GM12891 (cell line): ENCODE measurements around the gene TPP2.

ENCODE experiments used
- DNase-seq: peaks from one replicate; pipeline ENCODE4 v3.0.0; 2011; ENCODE audit warnings: low spot score; ENCODE audit not compliant: insufficient read length
- FAIRE-seq: peaks from 2 replicates; lab custom pipeline; 2011; peaks lifted over from hg19 to GRCh38; lab: Jason Lieb, UNC
- PAX5 ChIP-seq: IDR thresholded peaks from 2 replicates; pipeline ENCODE4 v1.6.1; 2011; ENCODE audit warnings: low read length, moderate library complexity, mild to moderate bottlenecking; ENCODE audit not compliant: insufficient read depth, severe bottlenecking
- POLR2A ChIP-seq: IDR thresholded peaks from 2 replicates; pipeline ENCODE4 v1.6.1; 2011; ENCODE audit warnings: low read depth, low read length, control low read depth
- POLR2AphosphoS5 ChIP-seq: IDR thresholded peaks from 2 replicates; pipeline ENCODE4 v1.6.1; 2011; ENCODE audit warnings: low read depth, low read length, control low read depth
- POU2F2 ChIP-seq: IDR thresholded peaks from 2 replicates; pipeline ENCODE4 v1.6.1; 2011; ENCODE audit warnings: low read depth, mild to moderate bottlenecking, control low read depth, low read length, moderate library complexity
- SPI1 ChIP-seq: IDR thresholded peaks from 2 replicates; pipeline ENCODE4 v1.6.1; 2011; ENCODE audit warnings: low read depth, low read length, control low read depth
- TAF1 ChIP-seq: IDR thresholded peaks from 2 replicates; pipeline ENCODE4 v1.6.1; 2011; ENCODE audit warnings: low read depth, low read length, control low read depth

The TPP2 gene

GRCh38 chr13:102675115-102675514 is 78.3 kb downstream of the TPP2 start:
- TF ChIP-seq POU2F2 (no peak), PAX5 (no peak), TAF1 (no peak), POLR2A (no peak), POLR2AphosphoS5 (no peak), SPI1 (no peak)
- FAIRE-seq, result no peak
- DNase-seq, result no peak

GRCh38 chr13:102677122-102677521 is 80.3 kb downstream of the TPP2 start:
- FAIRE-seq (no peak), DNase-seq (no peak)
- no peak for TF ChIP-seq POU2F2

- TF ChIP-seq POLR2AphosphoS5, result no peak
- 0 out of 2 replicates have a peak, but pooled peaks have one; percentile 10 for TF ChIP-seq SPI1
- no peak for DNase-seq
- FAIRE-seq, result no peak
Measured at GRCh38 chr13:102678339-102679107, 81.7 kb downstream of the TPP2 start.

GRCh38 chr13:102679449-102680132 is 82.8 kb downstream of the TPP2 start:
- FAIRE-seq (peak; percentile 57), DNase-seq (no peak)
- TF ChIP-seq SPI1, result no peak
- TF ChIP-seq PAX5, result no peak
- TF ChIP-seq POLR2A, result no peak
- no peak for TF ChIP-seq POLR2AphosphoS5
- TF ChIP-seq TAF1, result no peak
- TF ChIP-seq POU2F2, result no peak

GRCh38 chr13:102680133-102680717 is 83.4 kb downstream of the TPP2 start:
- no peak for DNase-seq
- TF ChIP-seq POLR2AphosphoS5, result no peak
- no peak for TF ChIP-seq TAF1
- TF ChIP-seq POLR2A, result no peak
- no peak for TF ChIP-seq POU2F2
- no peak for TF ChIP-seq SPI1
- TF ChIP-seq PAX5, result no peak
- FAIRE-seq, result no peak

- no peak for TF ChIP-seq PAX5
- peak; percentile 15; the same call in 1 of the 2 replicates for TF ChIP-seq SPI1
- TF ChIP-seq POLR2A, result no peak
- TF ChIP-seq TAF1, result no peak
- TF ChIP-seq POU2F2, result no peak
- TF ChIP-seq POLR2AphosphoS5, result no peak
- DNase-seq (no peak), FAIRE-seq (peak; percentile 23)
Measured at GRCh38 chr13:102680842-102681740, 84.3 kb downstream of the TPP2 start.

- FAIRE-seq (no peak), DNase-seq (no peak)
- no peak for TF ChIP-seq SPI1
- TF ChIP-seq PAX5, result no peak
- no peak for TF ChIP-seq TAF1
- no peak for TF ChIP-seq POLR2A
- no peak for TF ChIP-seq POU2F2
- TF ChIP-seq POLR2AphosphoS5, result no peak
Measured at GRCh38 chr13:102682211-102682610, 85.4 kb downstream of the TPP2 start.

GRCh38 chr13:102682727-102683126 is 85.9 kb downstream of the TPP2 start:
- FAIRE-seq, result no peak
- DNase-seq, result no peak
- no peak for TF ChIP-seq POU2F2
- peak; percentile 48 for TF ChIP-seq SPI1
- TF ChIP-seq PAX5, result no peak
- TF ChIP-seq POLR2AphosphoS5, result no peak
- no peak for TF ChIP-seq TAF1
- TF ChIP-seq POLR2A, result no peak

GRCh38 chr13:102683637-102684036 is 86.9 kb downstream of the TPP2 start:
- FAIRE-seq (no peak), DNase-seq (no peak)
- TF ChIP-seq POU2F2, result no peak
- TF ChIP-seq POLR2AphosphoS5, result no peak
- no peak for TF ChIP-seq TAF1
- TF ChIP-seq PAX5, result no peak
- no peak for TF ChIP-seq POLR2A
- no peak for TF ChIP-seq SPI1
